H7 (cell line): Measurements from ENCODE around the gene ELMO3. TPM values are rescaled to one million over a fixed set of nuclear protein-coding genes. Genes with fewer than 3 reads are reported as not detected.

Source experiments
- DNase-seq: peaks from one replicate; pipeline ENCODE4 v3.0.0; 2012
- H3K27me3 ChIP-seq: 2 replicates; pipeline ENCODE4 v1.6.0; 2011; ENCODE audit warnings: mild to moderate bottlenecking, low read length; ENCODE audit not compliant: control insufficient read depth, insufficient read depth
- H3K36me3 ChIP-seq: replicated peaks from 2 replicates; pipeline ENCODE4 v1.5.1; 2011; ENCODE audit warnings: low read length; ENCODE audit not compliant: control insufficient read depth, insufficient read depth
- H3K4me3 ChIP-seq: 2 replicates; pipeline ENCODE4 v1.5.1; 2011; ENCODE audit warnings: low read depth, mild to moderate bottlenecking, control low read depth, low read length, moderate library complexity; ENCODE audit not compliant: insufficient read depth
- total RNA-seq: library from RNA; depleted of rRNA; stranded (reverse); fragments of >200 nt; shearing (Covaris generic); gene quantifications from 2 replicates; pipeline ENCODE4 v1.2.3, GENCODE V29; 2014

The ELMO3 gene
- total RNA-seq, 1 experiment from 2014 or later = 11.4 TPM

DNA sequence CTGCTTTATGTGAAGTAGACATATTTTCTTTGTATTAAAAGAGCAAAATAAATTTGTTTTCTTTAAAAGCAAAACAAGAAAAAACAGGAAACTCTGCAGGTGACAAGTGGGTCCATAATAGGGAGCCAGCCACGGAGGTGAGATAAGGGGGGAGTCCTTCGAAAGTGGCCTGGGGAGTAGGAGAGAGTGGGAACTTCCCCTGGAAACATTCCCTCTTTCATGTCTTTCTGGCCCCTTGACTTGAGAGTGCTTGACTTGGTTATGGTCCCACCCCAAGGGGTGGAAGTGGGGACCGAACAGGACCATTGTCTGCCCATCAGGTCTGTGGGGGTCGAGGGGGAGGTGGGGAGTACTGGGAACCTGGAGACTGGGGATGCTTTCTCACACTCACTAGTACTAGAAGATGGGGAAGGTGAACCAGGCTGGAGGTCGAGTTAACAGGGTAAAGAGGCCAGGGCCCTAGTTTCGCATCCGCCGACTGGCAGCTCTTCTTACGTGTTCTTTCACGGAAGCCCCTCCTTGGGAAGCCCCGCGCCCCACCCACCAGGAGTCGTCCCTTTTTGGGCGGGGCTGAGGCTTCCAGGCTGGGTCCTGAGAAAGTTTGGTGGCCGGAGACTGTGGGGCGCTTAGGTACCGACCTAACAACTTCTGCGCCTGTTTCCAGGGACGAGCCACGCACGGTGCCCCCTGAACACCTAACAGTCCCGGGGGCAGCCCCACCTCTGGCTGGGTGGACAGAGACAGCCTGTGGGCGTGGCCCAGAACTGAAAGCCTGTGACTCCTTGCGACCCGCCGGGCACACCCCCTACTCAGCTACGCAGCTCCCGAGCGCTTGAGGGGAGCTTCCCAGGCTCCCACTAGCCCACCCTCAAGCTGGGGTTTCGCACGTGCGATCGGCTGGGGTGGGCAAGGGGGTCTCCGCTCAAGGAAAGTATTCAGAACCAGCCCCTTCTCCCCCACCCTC lies 40.0 kb upstream of the ELMO3 start:
- no peaks in the 10 kb centered on the region for H3K36me3 ChIP-seq
- DNase-seq = peak; percentile 78
- peaks cover 99% of the 10 kb centered on the region for H3K27me3 ChIP-seq
- peak overlapping the region; percentile 58 for H3K4me3 ChIP-seq

GRCh38 chr16:67161595-67162058 lies 37.3 kb upstream of the ELMO3 start:
- Histone ChIP-seq H3K27me3 (peaks cover 99% of the 10 kb centered on the region), H3K36me3 (no peaks in the 10 kb centered on the region), H3K4me3 (no peak overlapping the region)
- DNase-seq = peak; percentile 75

DNA sequence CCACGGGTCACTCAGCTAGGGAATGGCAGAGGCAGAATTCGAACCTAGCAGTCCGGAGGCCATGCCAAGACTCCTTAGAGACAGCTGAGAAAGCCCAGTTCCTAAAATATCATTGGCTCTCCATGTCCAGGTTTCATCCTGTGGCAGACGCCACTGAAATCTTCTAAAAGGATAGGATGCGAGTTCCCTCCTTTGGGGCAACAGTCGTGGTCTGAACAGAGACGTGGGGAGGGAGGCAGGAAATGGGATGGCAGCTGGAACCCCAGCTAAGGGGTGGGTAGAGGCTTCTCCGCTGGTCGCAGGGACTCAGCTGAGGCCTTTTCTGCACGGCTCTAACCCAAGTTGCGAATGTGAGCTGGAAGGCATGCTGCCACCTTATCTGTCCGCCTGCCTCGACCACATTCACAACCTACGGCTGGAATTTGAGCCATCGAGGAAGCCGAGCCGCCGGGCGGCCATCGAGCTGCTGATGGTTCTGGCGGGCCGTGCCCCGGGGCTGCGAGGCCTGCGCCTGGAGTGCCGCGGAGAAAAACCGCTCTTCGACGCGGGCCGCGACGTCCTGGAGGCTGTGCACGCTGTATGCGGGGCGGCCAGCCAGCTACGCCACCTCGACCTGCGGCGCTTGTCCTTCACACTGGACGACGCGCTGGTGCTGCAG lies 36.3 kb upstream of the ELMO3 start:
- DNase-seq = peak; percentile 77
- Histone ChIP-seq H3K36me3 (no peaks in the 10 kb centered on the region), H3K27me3 (peaks cover 99% of the 10 kb centered on the region), H3K4me3 (peak overlapping the region; percentile 43; the same call in 1 of the 2 replicates)

DNA sequence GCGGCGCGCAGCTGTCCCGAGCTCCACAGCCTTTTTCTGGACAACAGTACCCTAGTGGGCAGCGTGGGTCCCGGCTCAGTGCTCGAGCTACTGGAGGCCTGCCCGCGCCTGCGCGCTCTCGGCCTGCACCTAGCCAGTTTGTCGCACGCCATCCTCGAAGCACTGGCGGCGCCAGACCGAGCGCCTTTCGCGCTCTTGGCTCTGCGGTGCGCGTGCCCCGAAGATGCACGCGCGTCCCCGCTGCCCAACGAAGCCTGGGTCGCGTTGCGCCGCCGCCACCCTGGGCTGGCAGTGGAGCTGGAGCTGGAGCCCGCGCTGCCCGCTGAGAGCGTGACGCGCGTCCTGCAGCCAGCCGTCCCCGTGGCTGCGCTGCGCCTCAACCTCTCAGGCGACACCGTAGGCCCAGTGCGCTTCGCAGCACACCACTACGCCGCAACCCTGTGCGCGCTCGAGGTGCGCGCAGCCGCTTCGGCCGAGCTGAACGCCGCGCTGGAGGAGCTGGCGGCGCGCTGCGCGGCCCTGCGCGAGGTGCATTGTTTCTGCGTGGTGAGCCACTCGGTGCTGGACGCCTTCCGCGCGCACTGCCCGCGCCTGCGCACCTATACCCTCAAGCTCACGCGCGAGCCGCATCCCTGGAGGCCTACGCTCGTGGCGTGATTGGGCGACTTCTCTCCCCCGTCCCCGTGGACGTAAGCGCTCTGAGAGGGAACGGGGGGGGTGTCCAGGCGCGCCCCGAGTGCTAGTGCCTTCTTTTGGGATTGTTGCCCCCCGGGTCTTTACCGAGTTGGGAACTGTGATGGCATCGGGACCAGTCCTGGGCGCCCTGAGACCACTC lies 35.5 kb upstream of the ELMO3 start:
- Histone ChIP-seq H3K27me3 (peaks cover 99% of the 10 kb centered on the region), H3K4me3 (peak overlapping the region; percentile 43), H3K36me3 (no peaks in the 10 kb centered on the region)
- peak; percentile 84 for DNase-seq

- H3K36me3 ChIP-seq = no peaks in the 10 kb centered on the region
- DNase-seq = peak; percentile 76
- H3K4me3 ChIP-seq = peak overlapping the region; percentile 43
- peaks cover 99% of the 10 kb centered on the region for H3K27me3 ChIP-seq
These were observed 34.9 kb upstream of the ELMO3 start for GRCh38 chr16:67163999-67164558.

DNA sequence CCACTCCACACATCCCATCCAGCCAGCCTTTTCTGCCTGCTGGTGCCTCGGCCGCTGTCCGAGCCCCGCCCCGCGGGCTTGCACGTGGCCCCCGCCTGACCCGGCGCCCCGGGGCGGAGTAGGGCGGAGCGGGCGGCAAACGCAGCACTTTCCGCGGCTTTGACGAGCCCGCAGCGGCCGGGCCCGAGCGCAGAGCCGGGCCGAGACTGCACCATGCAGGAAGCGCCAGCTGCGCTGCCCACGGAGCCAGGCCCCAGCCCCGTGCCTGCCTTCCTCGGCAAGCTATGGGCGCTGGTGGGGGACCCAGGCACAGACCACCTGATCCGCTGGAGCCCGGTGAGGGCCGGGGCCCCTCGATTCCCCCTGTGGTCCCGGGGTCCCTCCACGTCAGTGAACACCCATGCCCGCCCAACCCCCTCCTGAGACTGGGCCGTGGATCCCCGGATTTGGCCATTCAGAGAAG lies 34.3 kb upstream of the ELMO3 start, which contains the start of gene HSF4:
Gene HSF4 (plus strand): TSS at position 147 of the 463 bp plus-strand sequence. CDS start 67 bp downstream, at position 214.
- Histone ChIP-seq H3K4me3 (peak within 1 kb of the TSS; percentile 43), H3K27me3 (peaks cover 99% of the 10 kb centered on the region), H3K36me3 (no peaks in the 10 kb centered on the region)
- DNase-seq = peak; percentile 90

GRCh38 chr16:67165121-67166078 lies 33.5 kb upstream of the ELMO3 start:
- Histone ChIP-seq H3K36me3 (no peaks in the 10 kb centered on the region), H3K27me3 (peaks cover 93% of the 10 kb centered on the region), H3K4me3 (peak overlapping the region; percentile 33)
- peak; percentile 81 for DNase-seq

DNA sequence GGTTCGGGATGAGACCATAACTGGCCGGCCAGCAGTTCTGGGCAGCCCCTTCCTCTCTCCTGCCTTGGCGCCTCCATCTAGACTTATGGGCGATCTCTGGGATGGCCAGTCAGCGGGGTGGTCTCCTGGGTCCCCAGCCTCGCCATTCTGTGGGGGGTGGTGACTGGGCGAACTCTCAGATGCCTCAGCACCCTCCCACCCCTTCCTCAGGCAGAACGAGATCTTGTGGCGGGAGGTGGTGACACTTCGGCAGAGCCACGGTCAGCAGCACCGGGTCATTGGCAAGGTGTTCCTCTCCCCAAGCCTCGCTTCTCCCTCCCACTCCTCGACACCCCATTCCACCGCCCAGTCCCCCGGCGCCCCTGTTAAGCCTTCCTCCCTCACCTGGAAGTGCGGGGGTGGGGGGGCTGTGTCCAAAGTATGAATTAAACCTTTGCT lies 32.8 kb upstream of the ELMO3 start:
- peaks cover 91% of the 10 kb centered on the region for H3K27me3 ChIP-seq

GRCh38 chr16:67166598-67167168 lies 32.2 kb upstream of the ELMO3 start:
- peaks cover 91% of the 10 kb centered on the region for H3K27me3 ChIP-seq

More for the DNA sequence above, 32.8 kb upstream of the ELMO3 start:
- Histone ChIP-seq H3K36me3 (no peaks in the 10 kb centered on the region), H3K4me3 (no peak overlapping the region)
- peak; percentile 63 for DNase-seq

GRCh38 chr16:67167588-67167987 lies 31.3 kb upstream of the ELMO3 start:
- DNase-seq = no peak
- Histone ChIP-seq H3K36me3 (no peaks in the 10 kb centered on the region), H3K4me3 (no peak overlapping the region), H3K27me3 (peaks cover 90% of the 10 kb centered on the region)

More at GRCh38 chr16:67166598-67167168, 32.2 kb upstream of the ELMO3 start:
- Histone ChIP-seq H3K36me3 (no peaks in the 10 kb centered on the region), H3K4me3 (no peak overlapping the region)
- DNase-seq = no peak

- H3K27me3 ChIP-seq = peaks cover 89% of the 10 kb centered on the region
- H3K36me3 ChIP-seq = no peaks in the 10 kb centered on the region
- no peak for DNase-seq
- peak overlapping the region; percentile 44; the same call in 1 of the 2 replicates for H3K4me3 ChIP-seq
These were observed 29.9 kb upstream of the ELMO3 start for GRCh38 chr16:67169011-67169451.

DNA sequence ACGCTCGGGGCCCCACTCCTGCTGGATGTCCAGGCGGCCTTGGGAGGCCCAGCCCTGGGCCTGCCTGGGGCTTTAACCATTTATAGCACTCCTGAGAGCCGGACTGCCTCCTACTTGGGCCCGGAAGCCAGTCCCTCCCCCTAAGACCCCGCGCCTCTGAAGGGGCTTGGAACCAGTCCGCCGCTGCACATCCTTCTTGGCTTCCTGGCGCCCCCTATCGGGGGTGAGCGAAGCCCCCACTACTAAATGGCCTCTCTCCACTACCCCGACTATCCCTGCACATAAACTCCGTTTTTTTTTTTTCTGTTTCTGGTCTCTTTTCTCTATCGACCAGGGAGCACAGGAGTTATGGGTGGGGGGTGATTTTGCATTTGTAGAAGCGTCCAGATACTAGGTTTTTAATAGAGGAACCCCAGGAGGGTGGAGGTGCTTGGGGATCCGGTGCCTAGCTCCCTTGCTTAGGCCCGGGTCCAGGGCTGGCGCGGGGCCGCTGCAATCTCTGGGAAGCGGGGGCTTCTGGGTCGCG lies 29.2 kb upstream of the ELMO3 start:
- Histone ChIP-seq H3K4me3 (peak overlapping the region; percentile 44), H3K27me3 (peaks cover 89% of the 10 kb centered on the region), H3K36me3 (no peaks in the 10 kb centered on the region)
- DNase-seq = peak; percentile 92
